Neural cell (in vitro differentiated cells): ENCODE measurements around the gene CAPN5. TPM values are rescaled to one million over a fixed set of nuclear protein-coding genes. Genes with fewer than 3 reads are reported as not detected.

Experiments
- H2AFZ ChIP-seq: fragments of 200-600, 300-800 bp; sonication (generic), shearing (Covaris generic); 2 replicates; pipeline ENCODE4 v1.6.0; 2014; ENCODE audit warnings: low read depth, mild to moderate bottlenecking, antibody characterized with exemption, low read length, moderate library complexity
- H3F3A ChIP-seq: fragments of 200-600 bp; shearing (Covaris generic); 2 replicates; pipeline ENCODE4 v1.6.1; 2016; ENCODE audit warnings: mild to moderate bottlenecking, moderate library complexity, mixed read lengths, antibody characterized with exemption, low read length; ENCODE audit not compliant: insufficient read depth, poor library complexity, severe bottlenecking
- H3K27ac ChIP-seq: fragments of 200-600, 300-800 bp; sonication (generic), shearing (Covaris generic); 2 replicates; pipeline ENCODE4 v1.5.1; 2014; ENCODE audit warnings: mild to moderate bottlenecking, low read length, moderate library complexity
- H3K27me3 ChIP-seq: fragments of 300-800, 200-600 bp; sonication (generic), shearing (Covaris generic); 2 replicates; pipeline ENCODE4 v1.6.0; 2014; ENCODE audit warnings: mild to moderate bottlenecking, low read depth, low read length, moderate library complexity; ENCODE audit not compliant: insufficient read depth
- H3K36me3 ChIP-seq: fragments of 300-800, 200-600 bp; sonication (generic), shearing (Covaris generic); 2 replicates; pipeline ENCODE4 v1.5.1; 2014; ENCODE audit warnings: mild to moderate bottlenecking, antibody characterized with exemption, low read length, moderate library complexity; ENCODE audit not compliant: insufficient read depth
- H3K4me2 ChIP-seq: fragments of 300-800, 200-600 bp; sonication (generic), shearing (Covaris generic); 2 replicates; pipeline ENCODE4 v1.6.0; 2014; ENCODE audit warnings: mild to moderate bottlenecking, low read length
- H3K4me3 ChIP-seq: fragments of 300-800, 200-600 bp; sonication (generic), shearing (Covaris generic); 2 replicates; pipeline ENCODE4 v1.5.1; 2014; ENCODE audit warnings: mild to moderate bottlenecking, low read length, moderate library complexity
- H3K79me2 ChIP-seq: fragments of 200-600 bp; shearing (Covaris generic); replicated peaks from 2 replicates; pipeline ENCODE4 v1.6.0; 2014; ENCODE audit warnings: mild to moderate bottlenecking, low read length, moderate library complexity; ENCODE audit not compliant: insufficient read depth
- H3K9ac ChIP-seq: fragments of 300-800, 200-600 bp; sonication (generic), shearing (Covaris generic); 2 replicates; pipeline ENCODE4 v1.6.1; 2016; ENCODE audit warnings: mild to moderate bottlenecking, low read length, mixed read lengths
- H3K9me2 ChIP-seq: fragments of 200-600 bp; shearing (Covaris generic); 2 replicates; pipeline ENCODE4 v1.6.1; 2016; ENCODE audit warnings: mild to moderate bottlenecking, low read length, mixed read lengths; ENCODE audit not compliant: insufficient read depth
- H3K9me3 ChIP-seq: fragments of 200-600, 300-800 bp; sonication (generic), shearing (Covaris generic); 2 replicates; pipeline ENCODE4 v1.6.1; 2016; ENCODE audit warnings: mild to moderate bottlenecking, mixed run types, low read length, moderate library complexity, mixed read lengths
- H4K20me1 ChIP-seq: fragments of 200-600 bp; shearing (Covaris generic); 2 replicates; pipeline ENCODE4 v1.6.1; 2016; ENCODE audit warnings: mild to moderate bottlenecking, mixed run types; ENCODE audit not compliant: insufficient read depth
- EP300 ChIP-seq: fragments of 450-650 bp; conservative IDR thresholded peaks from 2 replicates; pipeline ENCODE4 v1.6.1; 2014; ENCODE audit warnings: antibody characterized with exemption, mild to moderate bottlenecking, moderate library complexity; ENCODE audit not compliant: poor library complexity, severe bottlenecking
- EZH2 ChIP-seq: fragments of 200-600, 300-800 bp; shearing (Covaris generic), sonication (generic); IDR thresholded peaks from 2 replicates; pipeline ENCODE4 v1.6.1; 2014; ENCODE audit warnings: antibody characterized with exemption, low read length, borderline replicate concordance, mild to moderate bottlenecking; ENCODE audit not compliant: insufficient read depth, poor library complexity, severe bottlenecking
- MXI1 ChIP-seq: fragments of 450-650 bp; conservative IDR thresholded peaks from 2 replicates; pipeline ENCODE4 v1.6.1; 2014; ENCODE audit warnings: antibody characterized with exemption, mild to moderate bottlenecking; ENCODE audit not compliant: poor library complexity, severe bottlenecking
- POLR2AphosphoS5 ChIP-seq: IDR thresholded peaks from 2 replicates; pipeline ENCODE4 v1.6.1; 2012
- RAD21 ChIP-seq: fragments of 450-650 bp; conservative IDR thresholded peaks from 2 replicates; pipeline ENCODE4 v1.6.1; 2014; ENCODE audit warnings: antibody characterized with exemption, mild to moderate bottlenecking, moderate library complexity
- SMC3 ChIP-seq: fragments of 450-650 bp; conservative IDR thresholded peaks from 2 replicates; pipeline ENCODE4 v1.6.1; 2014; ENCODE audit warnings: antibody characterized with exemption, mild to moderate bottlenecking, moderate library complexity; ENCODE audit not compliant: poor library complexity
- TAF1 ChIP-seq: IDR thresholded peaks from 2 replicates; pipeline ENCODE4 v1.6.1; 2012; ENCODE audit warnings: low read depth
- polyA plus RNA-seq: library from polyadenylated mRNA; depleted of rRNA; stranded (reverse); fragments of >200 nt; gene quantifications from 2 replicates; pipeline ENCODE4 v1.2.3, GENCODE V29; 2014
- TF ChIP-seq, protein P1 (sequence below): IDR thresholded peaks from 2 replicates; pipeline ENCODE4 v1.6.1; 2012; ENCODE audit warnings: borderline replicate concordance
- TF ChIP-seq, protein P2 (sequence below): fragments of 450-650 bp; IDR thresholded peaks from 2 replicates; pipeline ENCODE4 v1.5.1; 2014; ENCODE audit warnings: antibody characterized with exemption, mild to moderate bottlenecking, moderate library complexity; ENCODE audit not compliant: poor library complexity, severe bottlenecking

CAPN5 gene
- polyA plus RNA-seq, 1 donor from 2014 or later, result 20.5 TPM

DNA sequence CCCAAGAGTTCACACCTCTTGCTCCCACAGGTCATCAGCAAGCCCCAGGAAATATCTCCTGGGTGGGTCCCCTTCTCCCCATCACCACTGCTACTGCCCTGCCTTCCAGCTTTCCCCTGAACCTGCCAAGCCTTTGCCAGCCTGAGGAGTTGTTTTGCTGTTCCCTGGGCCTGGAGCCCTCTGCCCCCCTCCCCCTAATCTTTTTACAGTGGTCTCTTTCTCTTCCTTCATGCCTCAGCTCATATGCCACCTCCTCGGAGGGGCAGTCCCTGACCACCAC lies 80.2 kb downstream of the CAPN5 start:
- Histone ChIP-seq H3K9ac (no peak overlapping the region), H3F3A (no peaks in the 10 kb centered on the region), H3K27me3 (no peaks in the 10 kb centered on the region), H2AFZ (no peak overlapping the region), H3K9me3 (no peaks in the 10 kb centered on the region), H3K27ac (no peak overlapping the region), H4K20me1 (no peaks in the 10 kb centered on the region), H3K4me3 (no peak overlapping the region), H3K79me2 (no peaks in the 10 kb centered on the region), H3K36me3 (no peaks in the 10 kb centered on the region), H3K9me2 (no peaks in the 10 kb centered on the region), H3K4me2 (no peak overlapping the region)
- no peak for TF ChIP-seq EZH2
- TF ChIP-seq SMC3, result no peak
- no peak for TF ChIP-seq MXI1
- no peak for TF ChIP-seq POLR2AphosphoS5
- no peak for TF ChIP-seq RAD21
- TF ChIP-seq, protein P1, sequence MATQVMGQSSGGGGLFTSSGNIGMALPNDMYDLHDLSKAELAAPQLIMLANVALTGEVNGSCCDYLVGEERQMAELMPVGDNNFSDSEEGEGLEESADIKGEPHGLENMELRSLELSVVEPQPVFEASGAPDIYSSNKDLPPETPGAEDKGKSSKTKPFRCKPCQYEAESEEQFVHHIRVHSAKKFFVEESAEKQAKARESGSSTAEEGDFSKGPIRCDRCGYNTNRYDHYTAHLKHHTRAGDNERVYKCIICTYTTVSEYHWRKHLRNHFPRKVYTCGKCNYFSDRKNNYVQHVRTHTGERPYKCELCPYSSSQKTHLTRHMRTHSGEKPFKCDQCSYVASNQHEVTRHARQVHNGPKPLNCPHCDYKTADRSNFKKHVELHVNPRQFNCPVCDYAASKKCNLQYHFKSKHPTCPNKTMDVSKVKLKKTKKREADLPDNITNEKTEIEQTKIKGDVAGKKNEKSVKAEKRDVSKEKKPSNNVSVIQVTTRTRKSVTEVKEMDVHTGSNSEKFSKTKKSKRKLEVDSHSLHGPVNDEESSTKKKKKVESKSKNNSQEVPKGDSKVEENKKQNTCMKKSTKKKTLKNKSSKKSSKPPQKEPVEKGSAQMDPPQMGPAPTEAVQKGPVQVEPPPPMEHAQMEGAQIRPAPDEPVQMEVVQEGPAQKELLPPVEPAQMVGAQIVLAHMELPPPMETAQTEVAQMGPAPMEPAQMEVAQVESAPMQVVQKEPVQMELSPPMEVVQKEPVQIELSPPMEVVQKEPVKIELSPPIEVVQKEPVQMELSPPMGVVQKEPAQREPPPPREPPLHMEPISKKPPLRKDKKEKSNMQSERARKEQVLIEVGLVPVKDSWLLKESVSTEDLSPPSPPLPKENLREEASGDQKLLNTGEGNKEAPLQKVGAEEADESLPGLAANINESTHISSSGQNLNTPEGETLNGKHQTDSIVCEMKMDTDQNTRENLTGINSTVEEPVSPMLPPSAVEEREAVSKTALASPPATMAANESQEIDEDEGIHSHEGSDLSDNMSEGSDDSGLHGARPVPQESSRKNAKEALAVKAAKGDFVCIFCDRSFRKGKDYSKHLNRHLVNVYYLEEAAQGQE, result no peak
- no peak for TF ChIP-seq EP300
- TF ChIP-seq, protein P2, sequence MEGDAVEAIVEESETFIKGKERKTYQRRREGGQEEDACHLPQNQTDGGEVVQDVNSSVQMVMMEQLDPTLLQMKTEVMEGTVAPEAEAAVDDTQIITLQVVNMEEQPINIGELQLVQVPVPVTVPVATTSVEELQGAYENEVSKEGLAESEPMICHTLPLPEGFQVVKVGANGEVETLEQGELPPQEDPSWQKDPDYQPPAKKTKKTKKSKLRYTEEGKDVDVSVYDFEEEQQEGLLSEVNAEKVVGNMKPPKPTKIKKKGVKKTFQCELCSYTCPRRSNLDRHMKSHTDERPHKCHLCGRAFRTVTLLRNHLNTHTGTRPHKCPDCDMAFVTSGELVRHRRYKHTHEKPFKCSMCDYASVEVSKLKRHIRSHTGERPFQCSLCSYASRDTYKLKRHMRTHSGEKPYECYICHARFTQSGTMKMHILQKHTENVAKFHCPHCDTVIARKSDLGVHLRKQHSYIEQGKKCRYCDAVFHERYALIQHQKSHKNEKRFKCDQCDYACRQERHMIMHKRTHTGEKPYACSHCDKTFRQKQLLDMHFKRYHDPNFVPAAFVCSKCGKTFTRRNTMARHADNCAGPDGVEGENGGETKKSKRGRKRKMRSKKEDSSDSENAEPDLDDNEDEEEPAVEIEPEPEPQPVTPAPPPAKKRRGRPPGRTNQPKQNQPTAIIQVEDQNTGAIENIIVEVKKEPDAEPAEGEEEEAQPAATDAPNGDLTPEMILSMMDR, result no peak
- TF ChIP-seq TAF1, result no peak

DNA sequence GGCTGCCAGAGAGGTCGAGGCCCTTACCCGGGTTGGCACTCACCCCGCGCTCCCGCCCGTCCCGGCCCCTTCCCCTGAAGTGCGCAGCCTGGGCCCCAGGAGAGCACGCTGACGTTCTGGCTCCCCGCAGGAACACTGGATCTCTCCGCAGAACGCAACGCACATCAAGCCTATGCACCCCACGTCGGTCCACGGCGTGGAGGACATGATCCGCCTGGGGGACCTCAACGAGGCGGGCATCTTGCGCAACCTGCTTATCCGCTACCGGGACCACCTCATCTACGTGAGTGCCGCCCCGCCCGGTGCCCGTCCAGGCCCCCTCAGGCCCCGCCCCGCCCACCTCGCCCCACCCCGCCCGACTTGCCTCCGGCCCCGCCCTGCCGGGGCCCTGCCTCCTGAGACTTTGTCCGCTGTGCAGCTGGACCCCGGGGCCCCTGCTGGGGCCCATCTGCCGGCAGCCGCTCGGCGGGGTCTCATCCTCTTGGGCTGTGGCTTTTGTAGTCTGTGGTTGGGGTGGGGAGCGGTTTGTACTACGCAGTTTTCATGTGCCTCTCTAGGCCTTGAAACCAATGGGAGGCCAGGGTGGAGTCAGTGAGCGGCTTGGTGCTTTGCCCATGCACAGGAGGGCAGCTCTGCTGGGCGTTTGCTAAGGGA lies 81.0 kb downstream of the CAPN5 start:
- Histone ChIP-seq H3K9me2 (no peaks in the 10 kb centered on the region), H3F3A (no peaks in the 10 kb centered on the region), H3K27ac (no peak overlapping the region), H3K4me2 (no peak overlapping the region), H3K79me2 (no peaks in the 10 kb centered on the region), H3K4me3 (no peak overlapping the region), H3K9ac (no peak overlapping the region), H4K20me1 (no peaks in the 10 kb centered on the region), H3K27me3 (no peaks in the 10 kb centered on the region), H3K9me3 (no peaks in the 10 kb centered on the region), H2AFZ (no peak overlapping the region), H3K36me3 (no peaks in the 10 kb centered on the region)
- TF ChIP-seq SMC3 (no peak), EZH2 (no peak), POLR2AphosphoS5 (no peak), MXI1 (no peak)
- TF ChIP-seq, protein P1, result no peak
- TF ChIP-seq, protein P2, result no peak
